Neutrophil (primary cell): ENCODE data around the gene NR4A3.
"Not testable (repeated sequence)": the region's sequence is repeated elsewhere in the genome, so short reads cannot be mapped to it uniquely, and the experiment has no call there.

Experiments
- H3K27ac ChIP-seq: fragments of 200-600 bp; sonication (generic); 2 replicates; pipeline ENCODE4 v1.5.1; 2016; ENCODE audit warnings: mild to moderate bottlenecking, moderate library complexity
- H3K27me3 ChIP-seq: fragments of 200-600 bp; sonication (generic); 2 replicates; pipeline ENCODE4 v1.6.0; 2016; ENCODE audit warnings: mild to moderate bottlenecking
- H3K36me3 ChIP-seq: fragments of 200-600 bp; sonication (generic); 2 replicates; pipeline ENCODE4 v1.5.1; 2017
- H3K4me1 ChIP-seq, 2 experiments: fragments of 200-600 bp in 1 of 2; sonication (generic) in 1 of 2; 1 replicate in 1 of 2; 2 replicates in 1 of 2; pipeline versions ENCODE4 v1.5.1 to v1.6.1; 2013 to 2016; ENCODE audit warnings: low read depth in 1 of 2, low read length in 1 of 2, mild to moderate bottlenecking in 1 of 2, moderate library complexity in 1 of 2; ENCODE audit not compliant: control insufficient read depth in 1 of 2, insufficient read depth in 1 of 2
- H3K4me3 ChIP-seq, 2 experiments: fragments of 200-600 bp in 1 of 2; sonication (generic) in 1 of 2; 1 replicate in 1 of 2; 2 replicates in 1 of 2; pipeline ENCODE4 v1.5.1; 2013 to 2016; ENCODE audit warnings: low read depth in 1 of 2, low read length in 1 of 2, mild to moderate bottlenecking in 1 of 2, moderate library complexity in 1 of 2
- H3K9me3 ChIP-seq: fragments of 200-600 bp; sonication (generic); 2 replicates; pipeline ENCODE4 v1.5.1; 2016
- CTCF ChIP-seq: fragments of 200-600 bp; sonication (generic); IDR thresholded peaks from 2 replicates; pipeline ENCODE4 v1.5.1; 2016; ENCODE audit warnings: antibody characterized with exemption

The NR4A3 gene

DNA sequence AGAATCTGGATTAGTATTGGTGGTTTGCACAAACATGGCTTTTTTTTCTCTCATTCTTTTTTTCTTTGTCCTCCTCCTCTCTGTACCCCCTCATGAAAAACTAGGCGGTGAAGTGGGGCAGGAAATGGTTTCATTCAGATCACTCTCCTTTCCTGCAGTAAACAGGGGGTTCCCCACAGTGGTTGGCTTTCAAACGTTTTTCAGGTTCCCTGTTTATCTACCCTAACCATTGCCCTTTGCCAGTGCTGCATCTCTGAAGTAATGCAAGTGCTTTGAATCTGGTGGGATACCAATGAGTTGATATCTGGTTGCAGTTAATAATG, 29.8 kb downstream of the NR4A3 start:
- Histone ChIP-seq H3K27ac (no peak overlapping the region), H3K4me1 (no peaks in the 10 kb centered on the region), H3K4me3 (no peak overlapping the region), H3K36me3 (no peaks in the 10 kb centered on the region), H3K27me3 (no peaks in the 10 kb centered on the region), H3K9me3 (no peaks in the 10 kb centered on the region)
- TF ChIP-seq CTCF: no peak

DNA sequence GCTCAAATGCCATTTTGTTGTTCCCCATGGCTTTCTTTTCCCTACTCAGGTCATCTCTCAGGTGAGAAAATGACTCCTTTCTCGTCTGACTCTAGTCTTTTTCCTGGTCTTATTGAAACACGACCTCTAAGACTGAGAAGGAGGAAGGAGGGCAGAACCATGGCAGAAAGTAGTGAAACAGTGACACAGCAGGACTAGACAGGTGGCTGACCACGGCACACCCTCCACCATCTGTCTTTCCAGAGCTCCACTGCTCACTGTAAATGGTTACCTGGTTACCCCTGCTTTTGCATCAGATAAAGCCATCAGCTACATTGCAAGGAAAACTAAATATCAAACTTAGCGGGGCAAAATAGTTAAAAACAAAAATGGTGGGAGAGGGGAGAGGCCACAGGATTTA, 30.9 kb downstream of the NR4A3 start:
- Histone ChIP-seq H3K4me1 (no peaks in the 10 kb centered on the region), H3K4me3 (no peak overlapping the region), H3K27me3 (no peaks in the 10 kb centered on the region), H3K36me3 (no peaks in the 10 kb centered on the region), H3K27ac (no peak overlapping the region), H3K9me3 (no peaks in the 10 kb centered on the region)
- no peak for TF ChIP-seq CTCF

GRCh38 chr9:99855467-99856176, 33.9 kb downstream of the NR4A3 start:
- Histone ChIP-seq H3K4me1 (no peaks in the 10 kb centered on the region), H3K4me3 (no peak overlapping the region), H3K27ac (no peak overlapping the region), H3K27me3 (no peaks in the 10 kb centered on the region), H3K36me3 (no peaks in the 10 kb centered on the region), H3K9me3 (no peaks in the 10 kb centered on the region)
- no peak for TF ChIP-seq CTCF

DNA sequence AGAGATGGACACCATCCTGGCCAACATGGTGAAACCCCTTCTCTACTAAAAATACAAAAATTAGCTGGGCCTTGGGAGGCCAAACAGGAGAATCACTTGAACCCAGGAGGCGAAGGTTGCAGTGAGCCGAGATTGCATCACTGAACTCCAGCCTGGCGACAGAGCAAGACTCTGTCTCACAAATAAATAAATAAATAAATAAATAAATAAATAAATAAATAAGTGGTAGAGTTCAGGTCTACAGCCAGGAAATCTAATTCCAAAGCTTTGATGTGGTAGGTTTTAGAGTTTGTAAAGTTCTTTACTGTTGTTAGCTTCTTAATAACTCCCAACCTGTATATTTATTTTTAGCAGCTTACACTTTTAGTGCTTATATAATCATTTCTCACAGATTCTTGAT, 35.9 kb downstream of the NR4A3 start:
- not testable (repeated sequence) for H3K4me3 ChIP-seq, H3K4me1 ChIP-seq, H3K9me3 ChIP-seq, H3K27me3 ChIP-seq, H3K27ac ChIP-seq, H3K36me3 ChIP-seq

DNA sequence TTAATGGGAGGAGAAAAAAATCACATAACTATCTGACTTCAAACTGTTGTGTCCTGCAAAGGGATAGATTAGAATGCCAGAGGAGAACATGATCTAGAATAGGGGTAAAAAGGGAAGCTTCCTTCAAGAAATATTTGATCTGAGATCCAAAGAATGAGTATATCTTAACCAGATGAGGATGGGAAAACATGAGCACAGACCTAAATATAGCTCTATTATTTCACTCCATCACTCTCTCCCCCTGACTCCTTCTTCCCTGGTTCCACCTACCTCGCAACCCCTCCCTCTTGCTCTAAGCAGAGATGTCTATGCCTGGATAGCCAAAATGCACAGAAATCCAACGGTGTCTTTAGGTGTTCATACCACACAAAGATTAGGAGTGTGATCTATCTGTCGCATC, 36.4 kb downstream of the NR4A3 start:
- TF ChIP-seq CTCF: no peak
- Histone ChIP-seq H3K4me3 (no peak overlapping the region), H3K9me3 (no peaks in the 10 kb centered on the region), H3K27me3 (no peaks in the 10 kb centered on the region), H3K27ac (no peak overlapping the region), H3K36me3 (no peaks in the 10 kb centered on the region), H3K4me1 (no peaks in the 10 kb centered on the region)

- no peaks in the 10 kb centered on the region for H3K4me1 ChIP-seq
- no peaks in the 10 kb centered on the region for H3K36me3 ChIP-seq
- H3K27ac ChIP-seq: no peak overlapping the region
- no peak for TF ChIP-seq CTCF
- no peaks in the 10 kb centered on the region for H3K27me3 ChIP-seq
- no peak overlapping the region for H3K4me3 ChIP-seq
- no peaks in the 10 kb centered on the region for H3K9me3 ChIP-seq
Observed at GRCh38 chr9:99859243-99859980, 37.7 kb downstream of the NR4A3 start.
